HG03097 (cell line): Measurements from ENCODE around the gene SERTM1.

ENCODE experiments used
- ATAC-seq: cut with Tn5 transposase; IDR thresholded peaks from one replicate; pipeline ENCODE4 v1.9.1; 2021; ENCODE audit not compliant: unreplicated experiment, low FRiP score

SERTM1 gene

DNA sequence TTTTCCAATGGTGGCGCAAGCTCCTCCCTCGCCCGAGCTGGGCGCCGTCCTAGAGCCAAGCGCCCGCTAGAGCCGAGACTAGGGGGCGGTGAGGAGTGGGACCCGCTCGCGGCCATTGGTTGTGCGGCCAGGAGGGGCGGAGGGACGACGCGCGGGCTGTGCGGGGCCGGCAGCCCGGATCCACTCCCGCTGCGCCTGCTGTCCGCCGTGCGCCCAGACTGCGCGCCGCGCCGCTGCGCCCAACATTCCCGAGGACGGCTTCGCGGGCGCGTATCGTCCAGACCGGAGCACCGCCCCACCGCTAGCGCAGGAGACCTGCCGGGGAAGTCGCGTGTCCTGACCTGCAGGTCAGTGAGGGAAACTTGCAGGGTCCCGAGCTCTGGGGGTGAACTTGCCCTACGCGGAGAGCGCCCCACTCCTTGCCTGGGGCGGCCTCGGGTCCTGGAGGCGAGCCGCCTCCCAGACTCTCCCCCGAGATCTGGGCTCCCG lies at the start of gene SERTM1:
Gene SERTM1 (plus strand): TSS at position 183 of the 489 bp plus-strand sequence. CDS start 21,059 bp downstream, outside the sequence.
- no peak for ATAC-seq

DNA sequence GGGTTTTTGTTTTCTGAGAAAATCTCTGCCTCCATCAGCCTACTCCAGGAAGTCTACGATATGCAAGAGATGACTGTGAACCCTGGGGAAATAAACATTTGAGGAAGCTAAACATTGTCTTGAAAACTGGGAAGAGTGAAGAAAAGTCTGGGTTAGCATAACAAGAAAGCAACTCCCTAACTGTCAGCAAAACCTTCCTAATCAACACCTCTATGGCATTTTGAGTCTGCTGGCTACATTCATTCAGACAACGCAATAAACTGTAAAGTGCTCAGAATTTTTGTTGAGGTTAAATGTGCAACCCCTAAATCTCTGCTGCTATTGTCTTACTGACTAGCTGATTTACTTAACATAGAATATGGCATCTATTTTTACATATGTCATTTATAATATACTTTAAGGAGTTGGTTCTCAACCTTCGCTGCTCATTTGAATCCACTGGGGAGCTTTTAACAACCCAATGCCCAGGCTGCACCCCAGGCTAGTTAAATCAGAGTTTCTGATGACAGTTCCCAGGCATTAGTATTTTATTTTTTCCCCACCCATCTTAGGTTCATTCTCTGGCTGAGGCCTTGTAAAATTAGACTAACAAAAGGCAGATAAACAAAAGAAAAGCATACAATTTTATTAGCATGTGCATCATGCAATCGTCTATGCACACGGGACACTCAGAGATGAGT lies 45.3 kb upstream of the SERTM1 start:
- no peak for ATAC-seq

DNA sequence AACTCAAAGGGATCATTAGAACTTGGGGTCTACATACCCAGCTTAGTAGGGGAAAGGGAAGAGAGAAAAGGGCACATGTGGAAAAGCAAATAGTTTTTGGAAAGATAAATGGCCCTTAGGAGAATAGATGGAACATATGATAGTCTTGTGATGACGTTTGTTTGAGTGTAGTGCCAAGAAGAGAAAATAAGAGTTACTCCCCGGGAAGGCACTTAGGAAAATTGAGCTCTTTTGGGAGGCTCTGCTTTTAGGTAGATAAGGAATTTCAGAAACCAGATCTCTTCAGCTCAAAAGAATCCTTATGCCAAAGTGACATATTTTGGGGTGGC lies 44.8 kb upstream of the SERTM1 start:
- no peak for ATAC-seq

- ATAC-seq: no peak
Observed at GRCh38 chr13:36630181-36630803, 43.5 kb upstream of the SERTM1 start.

- ATAC-seq: no peak
Observed at GRCh38 chr13:36639610-36640009, 34.2 kb upstream of the SERTM1 start.

- no peak for ATAC-seq
Observed at GRCh38 chr13:36650611-36651010, 23.2 kb upstream of the SERTM1 start.

GRCh38 chr13:36665630-36666029 lies 8.2 kb upstream of the SERTM1 start:
- ATAC-seq: no peak

DNA sequence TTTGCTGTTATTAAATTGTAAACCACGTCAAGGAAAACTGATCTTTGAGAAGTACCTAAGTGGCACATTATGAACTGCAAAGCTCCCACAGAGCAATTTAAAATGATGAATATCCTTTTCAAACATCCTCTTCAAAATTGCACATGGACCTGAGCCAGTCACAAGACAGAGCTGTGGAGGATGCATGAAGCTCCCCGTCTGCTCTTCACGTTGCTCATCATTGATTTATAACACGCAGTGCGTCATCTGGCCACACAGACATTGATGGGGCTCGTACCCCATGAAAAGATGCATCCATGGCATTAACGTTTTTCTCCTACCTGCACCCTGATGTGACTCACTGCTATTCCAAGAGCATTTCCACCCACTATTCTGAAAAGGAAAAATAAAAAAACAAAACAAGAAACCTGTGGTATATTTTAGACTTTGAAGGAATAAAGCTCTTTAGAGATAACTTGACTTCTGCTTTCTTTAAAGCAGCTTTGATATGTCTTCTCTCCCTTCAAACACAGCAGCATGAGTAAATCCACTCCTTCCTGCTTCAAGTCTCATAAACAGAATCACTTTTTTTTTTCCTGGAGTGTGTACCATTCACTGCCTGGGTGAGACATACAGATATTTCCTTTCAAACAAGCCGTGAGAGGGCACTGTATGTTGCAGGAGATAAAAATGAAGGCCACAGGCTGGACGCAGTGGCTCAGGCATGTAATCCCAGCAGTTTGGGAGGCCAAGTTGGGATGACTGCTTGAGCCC lies 7.2 kb upstream of the SERTM1 start:
- ATAC-seq: no peak

- no peak for ATAC-seq
Observed at GRCh38 chr13:36668316-36668715, 5.5 kb upstream of the SERTM1 start.

DNA sequence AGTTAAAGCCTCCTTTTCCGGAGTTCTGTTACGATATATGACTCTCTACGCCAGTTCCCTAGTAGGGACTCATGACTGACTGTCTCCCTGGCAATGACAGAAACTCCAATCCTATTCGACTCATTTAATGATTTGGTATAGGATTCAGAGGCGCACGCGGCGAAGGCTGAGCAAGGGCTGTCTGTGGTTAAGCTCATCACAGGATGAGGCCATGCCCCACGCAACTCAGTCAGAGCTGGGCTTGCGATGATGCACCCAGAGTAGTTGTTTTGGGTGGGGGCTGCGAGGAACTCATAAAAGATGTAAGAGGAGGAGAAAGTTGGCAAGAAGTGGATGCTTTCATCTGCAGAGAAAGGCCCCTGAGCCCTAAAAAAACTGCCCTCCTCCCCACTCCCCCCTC lies 468 bp upstream of the SERTM1 start:
- no peak for ATAC-seq

GRCh38 chr13:36674337-36675212 lies 755 bp downstream of the SERTM1 start:
- no peak for ATAC-seq

DNA sequence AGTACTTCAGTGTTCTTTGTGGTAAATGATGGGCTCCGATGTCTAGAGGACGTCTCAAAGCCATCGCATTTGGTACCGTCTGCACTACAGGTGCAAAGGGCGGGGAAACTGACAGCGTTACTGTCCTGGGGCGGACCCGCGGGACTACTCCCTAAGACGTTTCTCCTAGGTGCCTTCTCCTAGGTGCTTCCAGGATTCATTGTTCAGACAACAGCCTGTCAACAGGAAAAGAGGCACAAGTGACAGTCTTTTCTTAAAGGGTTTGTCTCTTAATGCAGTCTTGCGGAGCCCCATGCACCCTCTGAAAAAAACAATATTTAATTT lies 1.4 kb downstream of the SERTM1 start:
- ATAC-seq: no peak

DNA sequence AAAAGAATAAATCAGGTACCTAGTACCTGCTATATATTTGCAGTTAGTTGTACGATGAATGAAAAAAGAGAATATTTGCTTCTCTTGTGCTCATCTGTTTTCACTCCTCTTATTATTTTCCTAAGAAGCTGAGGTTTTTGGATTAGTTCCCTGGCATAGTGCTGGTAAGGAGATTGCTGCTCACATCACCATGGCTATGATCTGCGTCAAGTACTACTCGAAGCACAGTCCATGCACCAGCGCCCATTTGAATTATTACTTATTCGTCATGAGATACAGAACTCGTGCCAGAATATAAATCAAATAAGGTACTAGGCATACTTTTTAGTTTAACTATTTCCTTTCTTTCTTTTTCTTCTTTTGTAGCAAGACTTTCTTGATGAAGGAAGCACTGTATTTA lies 7.1 kb downstream of the SERTM1 start:
- no peak for ATAC-seq

GRCh38 chr13:36681894-36682624 lies 8.2 kb downstream of the SERTM1 start:
- ATAC-seq: no peak

- ATAC-seq: no peak
Observed at GRCh38 chr13:36683701-36684100, 9.9 kb downstream of the SERTM1 start.

DNA sequence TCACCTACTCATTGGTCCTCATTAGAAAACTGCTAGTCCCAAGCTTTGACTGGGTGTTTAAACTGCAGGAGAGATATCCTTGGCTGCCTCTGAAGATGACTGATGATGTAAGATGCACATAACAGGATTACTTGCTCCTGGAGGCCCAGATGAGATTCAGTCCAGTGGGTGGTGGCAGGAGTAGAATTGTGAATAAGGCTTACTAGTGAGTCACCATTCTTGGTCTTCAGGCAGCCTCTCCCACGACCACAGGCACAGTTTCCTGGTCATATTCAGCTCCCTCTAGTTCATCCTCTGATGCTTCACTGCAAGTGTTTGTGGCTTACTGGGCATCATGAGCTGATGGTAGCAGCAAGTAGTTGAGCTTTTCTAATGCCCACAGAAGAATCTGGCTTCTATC lies 12.1 kb downstream of the SERTM1 start:
- ATAC-seq: no peak

- ATAC-seq: no peak
Observed at GRCh38 chr13:36696410-36697010, 22.7 kb downstream of the SERTM1 start.

GRCh38 chr13:36700170-36700569 lies 26.4 kb downstream of the SERTM1 start:
- no peak for ATAC-seq

GRCh38 chr13:36706755-36707154 lies 32.9 kb downstream of the SERTM1 start:
- ATAC-seq: no peak
